GM12878 (cell line): ENCODE results near the gene MPZL3.

Source experiments
- CTCF ChIP-seq, 3 experiments: IDR thresholded peaks in 2 of 3; conservative IDR thresholded peaks in 1 of 3; 2 replicates each; pipeline ENCODE4 v1.5.1; 2011; ENCODE audit warnings: low read depth in 3 of 3, low read length in 3 of 3, mild to moderate bottlenecking in 3 of 3, control low read depth in 2 of 3, moderate library complexity in 2 of 3, inconsistent platforms in 1 of 3, mixed read lengths in 1 of 3; ENCODE audit not compliant: control insufficient read depth in 2 of 3, insufficient read depth in 1 of 3; ENCODE audit errors: extremely low read depth in 1 of 3
- HCFC1 ChIP-seq: fragments of 150-350 bp; IDR thresholded peaks from 2 replicates; pipeline ENCODE4 v1.6.1; 2014; ENCODE audit warnings: low read length
- IKZF1 ChIP-seq: fragments of 450-650 bp; conservative IDR thresholded peaks from 2 replicates; pipeline ENCODE4 v1.6.1; 2017; ENCODE audit warnings: antibody characterized with exemption, mild to moderate bottlenecking
- PBX3 ChIP-seq: IDR thresholded peaks from 2 replicates; pipeline ENCODE4 v1.6.1; 2011; ENCODE audit warnings: mild to moderate bottlenecking, low read depth, low read length, moderate library complexity; ENCODE audit not compliant: insufficient replicate concordance
- TF ChIP-seq, protein P1 (sequence below): IDR thresholded peaks from 2 replicates; pipeline ENCODE4 v1.6.1; 2012; ENCODE audit warnings: mild to moderate bottlenecking, low read depth, low read length

DNA sequence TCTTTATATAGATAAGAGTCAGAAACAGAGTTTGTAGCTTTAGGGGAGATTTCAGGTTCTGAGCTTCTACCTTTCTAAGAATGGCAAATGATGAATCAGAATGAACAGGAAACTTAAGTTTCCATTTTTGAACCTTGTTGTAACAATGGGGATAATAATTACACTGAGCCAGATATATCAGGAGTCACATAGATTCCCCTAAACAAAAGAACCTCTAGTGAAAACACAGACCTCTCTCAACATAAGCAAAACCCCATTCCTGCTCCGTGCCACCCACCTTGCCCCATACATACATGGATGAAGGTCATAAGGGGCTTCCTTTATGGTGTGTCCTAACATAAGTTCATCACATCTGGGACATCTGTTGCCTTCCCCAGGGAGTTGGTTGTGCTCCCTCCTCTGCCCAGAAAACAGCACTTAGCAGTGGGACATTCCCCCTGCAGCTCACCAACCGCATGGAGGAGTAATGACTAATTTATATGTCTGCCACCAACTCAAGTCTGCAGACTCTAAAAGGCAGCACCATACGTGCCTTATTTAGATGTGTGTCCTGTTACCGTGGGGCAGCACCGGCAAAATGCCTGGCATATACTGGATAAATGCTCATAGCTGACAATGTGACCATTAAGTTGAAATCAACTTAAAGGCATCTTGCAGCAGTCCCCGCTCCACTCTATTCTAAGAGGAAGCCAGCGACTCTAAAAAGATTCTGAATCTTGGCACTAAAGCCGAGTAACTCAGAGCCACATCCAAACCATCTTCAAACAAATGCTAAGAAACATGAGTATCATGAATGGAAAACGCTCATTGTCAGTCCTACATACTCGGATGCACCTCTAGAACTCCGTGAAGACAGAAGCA is 35.3 kb downstream of the MPZL3 start:
- peak in 1 of 3 experiments; percentile 17; a peak in 2 of 6 replicates for TF ChIP-seq CTCF (IDR thresholded peaks at IDR 0.05 in 2 of 3, conservative IDR thresholded peaks at IDR 0.05 in 1 of 3; ENCODE audit: control insufficient read depth in 2 of 3, extremely low read depth in 1 of 3, insufficient read depth in 1 of 3, low read depth in 3 of 3, low read length in 3 of 3)
- TF ChIP-seq, protein P1, sequence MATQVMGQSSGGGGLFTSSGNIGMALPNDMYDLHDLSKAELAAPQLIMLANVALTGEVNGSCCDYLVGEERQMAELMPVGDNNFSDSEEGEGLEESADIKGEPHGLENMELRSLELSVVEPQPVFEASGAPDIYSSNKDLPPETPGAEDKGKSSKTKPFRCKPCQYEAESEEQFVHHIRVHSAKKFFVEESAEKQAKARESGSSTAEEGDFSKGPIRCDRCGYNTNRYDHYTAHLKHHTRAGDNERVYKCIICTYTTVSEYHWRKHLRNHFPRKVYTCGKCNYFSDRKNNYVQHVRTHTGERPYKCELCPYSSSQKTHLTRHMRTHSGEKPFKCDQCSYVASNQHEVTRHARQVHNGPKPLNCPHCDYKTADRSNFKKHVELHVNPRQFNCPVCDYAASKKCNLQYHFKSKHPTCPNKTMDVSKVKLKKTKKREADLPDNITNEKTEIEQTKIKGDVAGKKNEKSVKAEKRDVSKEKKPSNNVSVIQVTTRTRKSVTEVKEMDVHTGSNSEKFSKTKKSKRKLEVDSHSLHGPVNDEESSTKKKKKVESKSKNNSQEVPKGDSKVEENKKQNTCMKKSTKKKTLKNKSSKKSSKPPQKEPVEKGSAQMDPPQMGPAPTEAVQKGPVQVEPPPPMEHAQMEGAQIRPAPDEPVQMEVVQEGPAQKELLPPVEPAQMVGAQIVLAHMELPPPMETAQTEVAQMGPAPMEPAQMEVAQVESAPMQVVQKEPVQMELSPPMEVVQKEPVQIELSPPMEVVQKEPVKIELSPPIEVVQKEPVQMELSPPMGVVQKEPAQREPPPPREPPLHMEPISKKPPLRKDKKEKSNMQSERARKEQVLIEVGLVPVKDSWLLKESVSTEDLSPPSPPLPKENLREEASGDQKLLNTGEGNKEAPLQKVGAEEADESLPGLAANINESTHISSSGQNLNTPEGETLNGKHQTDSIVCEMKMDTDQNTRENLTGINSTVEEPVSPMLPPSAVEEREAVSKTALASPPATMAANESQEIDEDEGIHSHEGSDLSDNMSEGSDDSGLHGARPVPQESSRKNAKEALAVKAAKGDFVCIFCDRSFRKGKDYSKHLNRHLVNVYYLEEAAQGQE = no peak
- TF ChIP-seq HCFC1 = no peak
- no peak for TF ChIP-seq PBX3
- peak; percentile 91 for TF ChIP-seq IKZF1
